HG02610 (cell line): ENCODE data around the gene TDG.

ENCODE experiments used
- ATAC-seq: cut with Tn5 transposase; IDR thresholded peaks from one replicate; pipeline ENCODE4 v1.9.1; 2021; ENCODE audit warnings: mild to moderate bottlenecking, moderate library complexity; ENCODE audit not compliant: unreplicated experiment

The TDG gene

GRCh38 chr12:103958621-103959020, 7.1 kb upstream of the TDG start:
- no peak for ATAC-seq

- no peak for ATAC-seq
Measured at GRCh38 chr12:103960616-103961227, 5.0 kb upstream of the TDG start.

- no peak for ATAC-seq
Measured at GRCh38 chr12:103962493-103962892, 3.2 kb upstream of the TDG start.

GRCh38 chr12:103964805-103965204, 867 bp upstream of the TDG start:
- no peak for ATAC-seq

GRCh38 chr12:103965255-103965589, 450 bp upstream of the TDG start:
- ATAC-seq: no peak

GRCh38 chr12:103966736-103967135, 1.1 kb downstream of the TDG start:
- ATAC-seq: no peak

GRCh38 chr12:103969391-103969790, 3.7 kb downstream of the TDG start:
- ATAC-seq: no peak

- no peak for ATAC-seq
Measured at GRCh38 chr12:103973909-103974308, 8.2 kb downstream of the TDG start.

- ATAC-seq: no peak
Measured at GRCh38 chr12:103975368-103975767, 9.7 kb downstream of the TDG start.

GRCh38 chr12:103978384-103978982, 12.8 kb downstream of the TDG start:
- ATAC-seq: no peak

GRCh38 chr12:103986829-103987228, 21.2 kb downstream of the TDG start:
- no peak for ATAC-seq

- ATAC-seq: no peak
Measured at GRCh38 chr12:103994235-103994634, 28.6 kb downstream of the TDG start.

GRCh38 chr12:103996595-103996994, 30.9 kb downstream of the TDG start:
- no peak for ATAC-seq

GRCh38 chr12:103997286-103997900, 31.7 kb downstream of the TDG start:
- ATAC-seq: no peak

GRCh38 chr12:103998976-103999375, 33.3 kb downstream of the TDG start:
- ATAC-seq: no peak

GRCh38 chr12:104000807-104001434, 35.2 kb downstream of the TDG start:
- no peak for ATAC-seq

GRCh38 chr12:104002686-104003085, 37.0 kb downstream of the TDG start:
- no peak for ATAC-seq

- ATAC-seq: no peak
Measured at GRCh38 chr12:104003596-104003995, 37.9 kb downstream of the TDG start.

- no peak for ATAC-seq
Measured at GRCh38 chr12:104006929-104007328, 41.3 kb downstream of the TDG start.

GRCh38 chr12:104010121-104010520, 44.4 kb downstream of the TDG start:
- ATAC-seq: no peak

- no peak for ATAC-seq
Measured at GRCh38 chr12:104010606-104011169, 45.0 kb downstream of the TDG start.

- ATAC-seq: no peak
Measured at GRCh38 chr12:104011253-104011652, 45.6 kb downstream of the TDG start.
